Hepatocyte (in vitro differentiated cells): Measurements from ENCODE around the gene OST4. TPM values are rescaled to one million over a fixed set of nuclear protein-coding genes. Genes with fewer than 3 reads are reported as not detected.

Experiments used
- DNase-seq: peaks from one replicate; pipeline ENCODE4 v3.0.0-alpha.2; 2016; ENCODE audit warnings: low spot score
- H2AFZ ChIP-seq: fragments of 200-600 bp; sonication (generic); 2 replicates; pipeline ENCODE4 v1.6.0; 2016; ENCODE audit warnings: antibody characterized with exemption, mild to moderate bottlenecking
- H3K27ac ChIP-seq: fragments of 200-600 bp; sonication (generic); 2 replicates; pipeline ENCODE4 v1.5.1; 2016; ENCODE audit warnings: mild to moderate bottlenecking
- H3K27me3 ChIP-seq: fragments of 200-600 bp; sonication (generic); 2 replicates; pipeline ENCODE4 v1.6.1; 2016
- H3K36me3 ChIP-seq: fragments of 200-600 bp; sonication (generic); replicated peaks from 2 replicates; pipeline ENCODE4 v1.5.1; 2016; ENCODE audit warnings: low read depth; ENCODE audit not compliant: insufficient read depth
- H3K4me1 ChIP-seq: fragments of 200-600 bp; sonication (generic); 2 replicates; pipeline ENCODE4 v1.5.1; 2016; ENCODE audit warnings: mild to moderate bottlenecking, moderate library complexity; ENCODE audit not compliant: insufficient read depth
- H3K4me2 ChIP-seq: fragments of 200-600 bp; sonication (generic); 2 replicates; pipeline ENCODE4 v1.6.0; 2016
- H3K4me3 ChIP-seq: fragments of 200-600 bp; sonication (generic); 2 replicates; pipeline ENCODE4 v1.5.1; 2016; ENCODE audit warnings: mild to moderate bottlenecking
- H3K79me2 ChIP-seq: fragments of 200-600 bp; sonication (generic); 2 replicates; pipeline ENCODE4 v1.6.0; 2017; ENCODE audit warnings: mild to moderate bottlenecking
- H3K9me2 ChIP-seq: fragments of 200-600 bp; sonication (generic); replicated peaks from 2 replicates; pipeline ENCODE4 v1.6.0; 2017; ENCODE audit warnings: mild to moderate bottlenecking; ENCODE audit not compliant: insufficient read depth
- H3K9me3 ChIP-seq: fragments of 200-600 bp; sonication (generic); 2 replicates; pipeline ENCODE4 v1.5.1; 2016; ENCODE audit warnings: low read depth, mild to moderate bottlenecking
- H4K20me1 ChIP-seq: fragments of 200-600 bp; sonication (generic); 2 replicates; pipeline ENCODE4 v1.6.0; 2016; ENCODE audit warnings: mild to moderate bottlenecking; ENCODE audit not compliant: insufficient read depth, poor library complexity, severe bottlenecking
- EZH2 ChIP-seq: fragments of 200-600 bp; sonication (generic); IDR thresholded peaks from 2 replicates; pipeline ENCODE4 v1.6.1; 2016; ENCODE audit warnings: antibody characterized with exemption, mild to moderate bottlenecking, borderline replicate concordance
- EZH2phosphoT487 ChIP-seq: fragments of 200-600 bp; sonication (generic); IDR thresholded peaks from one replicate; pipeline ENCODE4 v1.6.1; 2018; ENCODE audit warnings: antibody characterized with exemption, mild to moderate bottlenecking, low read depth, moderate library complexity; ENCODE audit not compliant: unreplicated experiment, severe bottlenecking
- WGBS: methylation state at CpG from one replicate; pipeline ENCODE4 v1.1.6; 2016; ENCODE audit warnings: low lambda C conversion rate; ENCODE audit errors: missing lambda C conversion rate; 5-methylcytosine and 5-hydroxymethylcytosine counted together
- polyA plus RNA-seq: library from polyadenylated mRNA; unstranded; fragments of >200 nt; fragmentation: Nextera tagmentation; extraction: Ambion mirVana; gene quantifications from 2 replicates; pipeline ENCODE4 v1.2.1, GENCODE V29; 2016
- total RNA-seq: library from RNA; depleted of rRNA; stranded (reverse); fragments of >200 nt; gene quantifications from 2 replicates; pipeline ENCODE4 v1.2.3, GENCODE V29; 2014
- TF ChIP-seq, protein P1 (sequence below): fragments of 200-600 bp; sonication (generic); IDR thresholded peaks from 2 replicates; pipeline ENCODE4 v1.5.1; 2016; ENCODE audit warnings: antibody characterized with exemption, mild to moderate bottlenecking; ENCODE audit not compliant: poor library complexity

Gene OST4
- total and polyA plus RNA-seq, 2 experiments from 2014 or later: 364 to 839 TPM

GRCh38 chr2:27053776-27054175 lies 17.7 kb downstream of the OST4 start:
- no peaks in the 10 kb centered on the region for H3K36me3 ChIP-seq
- 92% methylated on average over 8 of the region's 8 CpGs for WGBS
- no peaks in the 10 kb centered on the region for H3K27me3 ChIP-seq

GRCh38 chr2:27053321-27053720 lies 18.1 kb downstream of the OST4 start:
- Histone ChIP-seq H4K20me1 (no peaks in the 10 kb centered on the region), H3K4me3 (no peak overlapping the region), H3K27me3 (no peaks in the 10 kb centered on the region), H3K27ac (no peak overlapping the region), H3K9me3 (no peaks in the 10 kb centered on the region), H3K4me1 (peaks cover 12% of the 10 kb centered on the region), H3K4me2 (no peak overlapping the region), H2AFZ (no peak overlapping the region), H3K79me2 (no peaks in the 10 kb centered on the region), H3K36me3 (no peaks in the 10 kb centered on the region), H3K9me2 (no peaks in the 10 kb centered on the region)
- WGBS: 85% methylated on average over 11 of the region's 11 CpGs
- no peak for DNase-seq
- TF ChIP-seq EZH2phosphoT487 (no peak), EZH2 (no peak)
- TF ChIP-seq, protein P1, sequence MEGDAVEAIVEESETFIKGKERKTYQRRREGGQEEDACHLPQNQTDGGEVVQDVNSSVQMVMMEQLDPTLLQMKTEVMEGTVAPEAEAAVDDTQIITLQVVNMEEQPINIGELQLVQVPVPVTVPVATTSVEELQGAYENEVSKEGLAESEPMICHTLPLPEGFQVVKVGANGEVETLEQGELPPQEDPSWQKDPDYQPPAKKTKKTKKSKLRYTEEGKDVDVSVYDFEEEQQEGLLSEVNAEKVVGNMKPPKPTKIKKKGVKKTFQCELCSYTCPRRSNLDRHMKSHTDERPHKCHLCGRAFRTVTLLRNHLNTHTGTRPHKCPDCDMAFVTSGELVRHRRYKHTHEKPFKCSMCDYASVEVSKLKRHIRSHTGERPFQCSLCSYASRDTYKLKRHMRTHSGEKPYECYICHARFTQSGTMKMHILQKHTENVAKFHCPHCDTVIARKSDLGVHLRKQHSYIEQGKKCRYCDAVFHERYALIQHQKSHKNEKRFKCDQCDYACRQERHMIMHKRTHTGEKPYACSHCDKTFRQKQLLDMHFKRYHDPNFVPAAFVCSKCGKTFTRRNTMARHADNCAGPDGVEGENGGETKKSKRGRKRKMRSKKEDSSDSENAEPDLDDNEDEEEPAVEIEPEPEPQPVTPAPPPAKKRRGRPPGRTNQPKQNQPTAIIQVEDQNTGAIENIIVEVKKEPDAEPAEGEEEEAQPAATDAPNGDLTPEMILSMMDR: no peak

More at GRCh38 chr2:27053776-27054175, 17.7 kb downstream of the OST4 start:
- no peak overlapping the region for H3K4me2 ChIP-seq
- H3K27ac ChIP-seq: no peak overlapping the region
- no peaks in the 10 kb centered on the region for H3K9me2 ChIP-seq
- TF ChIP-seq EZH2phosphoT487: no peak
- TF ChIP-seq, protein P1: no peak
- TF ChIP-seq EZH2: no peak
- H3K4me3 ChIP-seq: no peak overlapping the region
- no peak for DNase-seq
- H3K9me3 ChIP-seq: no peaks in the 10 kb centered on the region
- no peak overlapping the region for H2AFZ ChIP-seq
- no peaks in the 10 kb centered on the region for H4K20me1 ChIP-seq
- H3K79me2 ChIP-seq: no peaks in the 10 kb centered on the region
- peaks cover 12% of the 10 kb centered on the region for H3K4me1 ChIP-seq

DNA sequence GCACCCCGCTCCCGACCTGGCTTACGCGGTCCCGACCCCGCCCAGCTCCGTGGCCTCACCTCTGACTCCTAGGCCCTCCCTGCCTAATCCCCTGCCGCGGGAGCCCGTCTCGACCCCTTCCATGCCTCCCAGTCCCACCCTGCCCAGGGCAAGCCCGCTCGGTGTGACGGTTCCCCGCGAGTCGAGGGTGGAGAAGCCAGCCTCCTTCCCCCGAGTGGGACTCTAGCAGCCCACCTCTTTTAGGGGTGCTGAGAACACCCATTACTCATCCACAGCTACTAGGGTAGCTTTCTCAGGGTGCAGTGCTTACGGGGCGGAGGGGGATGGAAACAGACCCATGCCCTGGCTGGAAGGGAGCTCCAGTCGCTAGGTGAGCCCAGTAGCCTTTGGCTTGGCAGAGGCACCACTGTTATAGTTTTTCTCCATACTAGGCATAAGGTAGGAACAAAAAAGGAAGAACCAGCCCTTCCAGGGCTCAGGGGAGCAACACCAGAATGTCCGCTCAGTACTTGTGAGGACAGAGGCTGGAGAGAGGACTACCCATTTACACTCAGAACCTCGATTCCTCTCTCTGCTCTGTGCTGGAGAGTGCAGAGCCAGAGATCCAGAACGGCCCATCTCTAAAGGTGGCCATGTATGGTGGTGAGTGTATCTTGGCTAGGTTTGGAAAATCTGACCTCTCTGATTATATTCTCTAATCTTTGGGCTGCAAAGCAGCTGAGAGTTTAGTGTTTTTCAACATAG lies 19.4 kb downstream of the OST4 start:
- Histone ChIP-seq H2AFZ (peak overlapping the region; percentile 17), H4K20me1 (no peaks in the 10 kb centered on the region)

More for the DNA sequence above, 19.4 kb downstream of the OST4 start:
- Histone ChIP-seq H3K27ac (peak overlapping the region; percentile 91), H3K4me1 (peaks cover 12% of the 10 kb centered on the region), H3K27me3 (no peaks in the 10 kb centered on the region), H3K4me2 (peak overlapping the region; percentile 83), H3K79me2 (no peaks in the 10 kb centered on the region), H3K4me3 (peak overlapping the region; percentile 61), H3K36me3 (no peaks in the 10 kb centered on the region), H3K9me3 (no peaks in the 10 kb centered on the region), H3K9me2 (no peaks in the 10 kb centered on the region)
- TF ChIP-seq EZH2 (no peak), EZH2phosphoT487 (no peak)
- TF ChIP-seq, protein P1: no peak
- peak; percentile 38 for DNase-seq
- 6% methylated on average over 13 of the region's 24 CpGs for WGBS
